Astrocyte (in vitro differentiated cells and primary cell): Measurements from ENCODE around the gene LRP1B.

Source experiments
- EZH2 ChIP-seq: IDR thresholded peaks from 2 replicates; pipeline ENCODE4 v1.6.1; 2012; ENCODE audit warnings: mild to moderate bottlenecking, low read length, inconsistent platforms; ENCODE audit not compliant: insufficient read depth
- TF ChIP-seq, protein P1 (sequence below): IDR thresholded peaks from 2 replicates; pipeline ENCODE4 v1.5.1; 2011; ENCODE audit warnings: low read depth, mild to moderate bottlenecking, inconsistent platforms, low read length, moderate library complexity; ENCODE audit not compliant: insufficient read depth

DNA sequence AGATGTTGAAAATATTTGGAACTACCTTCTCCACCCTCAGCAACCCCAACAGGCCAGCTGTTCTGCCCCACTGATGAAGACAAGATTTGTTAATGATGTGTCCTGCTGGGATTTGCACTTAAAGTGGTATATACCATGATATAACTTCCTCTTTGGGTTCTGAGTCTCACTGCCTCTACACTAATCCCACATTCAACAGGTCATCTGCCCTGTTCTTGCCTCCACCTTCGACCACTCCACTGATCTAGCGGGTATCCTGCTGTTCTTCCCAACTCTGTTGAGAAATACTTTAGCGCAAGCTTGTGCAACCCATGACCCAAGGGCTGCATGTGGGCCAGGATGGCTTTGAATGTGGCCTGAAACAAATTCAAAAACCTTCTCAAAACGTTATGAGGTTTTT, 72.7 kb downstream of the LRP1B start:
- TF ChIP-seq, protein P1, sequence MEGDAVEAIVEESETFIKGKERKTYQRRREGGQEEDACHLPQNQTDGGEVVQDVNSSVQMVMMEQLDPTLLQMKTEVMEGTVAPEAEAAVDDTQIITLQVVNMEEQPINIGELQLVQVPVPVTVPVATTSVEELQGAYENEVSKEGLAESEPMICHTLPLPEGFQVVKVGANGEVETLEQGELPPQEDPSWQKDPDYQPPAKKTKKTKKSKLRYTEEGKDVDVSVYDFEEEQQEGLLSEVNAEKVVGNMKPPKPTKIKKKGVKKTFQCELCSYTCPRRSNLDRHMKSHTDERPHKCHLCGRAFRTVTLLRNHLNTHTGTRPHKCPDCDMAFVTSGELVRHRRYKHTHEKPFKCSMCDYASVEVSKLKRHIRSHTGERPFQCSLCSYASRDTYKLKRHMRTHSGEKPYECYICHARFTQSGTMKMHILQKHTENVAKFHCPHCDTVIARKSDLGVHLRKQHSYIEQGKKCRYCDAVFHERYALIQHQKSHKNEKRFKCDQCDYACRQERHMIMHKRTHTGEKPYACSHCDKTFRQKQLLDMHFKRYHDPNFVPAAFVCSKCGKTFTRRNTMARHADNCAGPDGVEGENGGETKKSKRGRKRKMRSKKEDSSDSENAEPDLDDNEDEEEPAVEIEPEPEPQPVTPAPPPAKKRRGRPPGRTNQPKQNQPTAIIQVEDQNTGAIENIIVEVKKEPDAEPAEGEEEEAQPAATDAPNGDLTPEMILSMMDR = no peak
- TF ChIP-seq EZH2 = no peak
